Fibroblast of skin of abdomen (primary cell): ENCODE results near the gene OR4A15. TPM values are rescaled to one million over a fixed set of nuclear protein-coding genes. Genes with fewer than 3 reads are reported as not detected.

Source experiments
- DNase-seq: peaks from one replicate; pipeline ENCODE4 v3.0.0-alpha.2; 2013
- polyA plus RNA-seq, 2 experiments: library from polyadenylated mRNA; unstranded; fragments of 120-200 nt; gene quantifications; one replicate each; pipeline ENCODE4 v1.2.1, GENCODE V29; 2013; ENCODE audit not compliant: insufficient read length in 2 of 2

Gene OR4A15
- not detected for polyA plus RNA-seq (2013, experiment 1 of 2; ENCODE audit: insufficient read length)
- not detected for polyA plus RNA-seq (2013, experiment 2 of 2; ENCODE audit: insufficient read length)

DNA sequence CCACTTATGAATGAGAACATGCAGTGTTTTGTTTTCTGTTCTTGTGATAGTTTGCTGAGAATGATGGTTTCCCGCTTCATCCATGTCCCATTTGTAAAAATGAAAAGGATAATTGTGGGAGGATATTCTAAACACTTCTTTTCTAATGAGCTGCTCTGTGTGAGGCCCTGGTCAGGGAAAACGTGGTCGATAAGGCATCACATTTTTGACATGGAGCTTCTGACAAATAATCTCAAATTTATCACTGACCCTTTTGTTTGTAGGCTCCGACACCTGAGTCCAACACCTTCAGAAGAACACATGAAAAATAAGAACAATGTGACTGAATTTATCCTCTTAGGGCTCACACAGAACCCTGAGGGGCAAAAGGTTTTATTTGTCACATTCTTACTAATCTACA lies at the start of gene OR4A15:
Gene OR4A15, plus strand, starts transcription at position 301 of the 400 bp plus-strand sequence. Its CDS starts 0 bp downstream, at position 301.
- no peak for DNase-seq

DNA sequence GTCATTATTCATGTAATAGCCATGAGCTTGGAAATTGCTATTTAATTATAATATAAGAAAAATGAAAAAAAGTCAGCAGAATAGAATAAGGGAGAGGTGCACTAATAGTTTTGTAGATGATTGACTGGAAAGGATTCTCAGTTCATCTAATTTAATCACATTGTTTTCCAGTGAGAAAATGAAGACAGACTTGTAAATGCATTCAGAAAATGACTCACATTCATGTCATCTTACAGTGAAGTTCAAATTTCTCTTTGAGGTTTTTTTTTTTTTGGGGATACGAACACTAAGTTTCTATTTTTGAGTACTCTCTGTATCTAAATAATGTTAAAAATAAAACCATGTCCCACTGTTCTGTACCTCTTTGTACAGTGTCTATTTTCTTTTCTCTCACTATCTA lies 43.3 kb upstream of the OR4A15 start:
- no peak for DNase-seq

DNA sequence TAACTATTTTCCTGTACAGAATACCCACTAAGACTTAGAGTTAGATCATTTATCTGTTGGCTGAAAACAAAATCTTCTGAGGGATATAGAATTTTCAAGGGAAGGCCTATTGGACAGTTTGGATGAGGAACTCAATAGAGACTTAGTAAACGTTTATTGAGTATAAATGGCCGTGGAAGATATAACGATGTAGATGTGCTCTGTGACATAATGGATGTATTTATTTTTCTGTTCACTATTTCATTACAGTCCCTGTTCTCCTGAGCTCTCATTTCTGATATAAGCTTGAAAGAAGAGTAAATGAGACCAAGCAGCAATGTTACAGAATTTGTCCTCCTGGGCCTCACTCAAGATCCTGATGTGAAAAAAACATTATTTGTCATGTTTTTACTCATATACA lies 24.9 kb upstream of the OR4A15 start, which contains the start of gene OR4A16:
Gene OR4A16, plus strand, starts transcription at position 301 of the 400 bp plus-strand sequence. Its CDS starts 0 bp downstream, at position 301.
- DNase-seq: no peak

DNA sequence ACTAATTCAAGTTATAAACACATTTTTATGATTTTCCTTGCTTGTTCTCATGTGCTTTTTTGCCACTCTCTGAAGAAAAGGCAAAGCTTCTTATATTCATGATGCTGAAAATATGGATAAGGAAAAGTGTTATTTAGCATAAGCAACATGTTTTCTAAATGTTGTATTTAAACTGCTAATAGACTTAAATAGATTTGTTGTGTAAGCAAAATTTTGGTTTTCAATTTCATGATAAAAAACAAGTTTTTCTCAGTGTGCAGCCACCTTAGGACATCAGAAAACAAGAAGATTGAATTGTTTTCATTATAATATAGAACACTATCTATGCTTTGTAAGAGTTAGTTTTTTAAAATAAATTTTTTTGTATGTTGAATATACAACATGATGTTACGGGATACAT lies 22.5 kb upstream of the OR4A15 start:
- DNase-seq: no peak

DNA sequence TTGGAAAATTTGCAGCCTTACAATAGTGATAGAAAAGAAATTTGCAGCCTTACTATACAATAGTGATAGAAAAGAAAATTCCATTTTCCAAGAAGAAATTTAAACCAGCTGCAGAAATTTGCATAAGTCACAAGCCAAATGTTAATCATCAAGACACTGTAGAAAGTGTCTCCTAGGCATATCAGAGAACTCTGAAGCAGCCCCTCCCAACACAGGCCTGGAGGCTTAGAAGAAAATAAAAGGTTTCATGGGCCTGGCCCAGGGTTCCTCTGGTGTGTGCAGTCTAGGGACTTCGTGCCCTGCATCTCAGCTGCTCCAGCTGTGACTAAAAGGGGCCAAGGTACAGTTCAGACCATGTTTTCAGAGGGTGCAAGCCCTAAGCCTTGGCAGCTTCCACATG lies 18.7 kb upstream of the OR4A15 start:
- no peak for DNase-seq

DNA sequence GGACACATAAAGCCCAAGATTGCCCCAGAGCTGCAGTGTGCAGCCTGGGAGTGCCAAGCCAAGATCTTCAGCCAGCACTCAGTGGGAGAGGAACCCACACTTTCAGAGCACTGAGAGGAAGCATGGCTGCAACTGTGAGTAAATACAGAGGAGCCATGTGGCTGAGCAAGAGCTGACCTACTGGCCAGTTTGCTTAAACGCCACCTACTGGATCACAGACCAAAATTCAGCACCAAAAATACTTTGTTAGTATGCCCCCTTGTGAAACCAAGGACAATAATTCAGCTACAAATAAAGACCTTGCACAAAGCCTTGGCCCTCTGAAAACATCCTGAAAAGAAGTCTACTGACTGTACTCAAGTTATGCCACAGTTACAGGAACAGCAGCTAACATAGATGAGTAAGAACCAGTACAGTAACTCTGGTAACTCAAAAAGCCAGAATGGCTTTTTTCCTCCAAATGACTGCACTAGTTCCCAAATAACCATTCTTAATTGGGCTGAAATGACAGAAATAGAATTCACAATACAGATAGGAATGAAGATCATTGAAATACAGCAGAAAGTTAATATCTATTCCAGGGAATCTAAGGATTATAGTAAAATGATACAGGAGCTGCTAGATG lies 10.1 kb upstream of the OR4A15 start:
- no peak for DNase-seq

DNA sequence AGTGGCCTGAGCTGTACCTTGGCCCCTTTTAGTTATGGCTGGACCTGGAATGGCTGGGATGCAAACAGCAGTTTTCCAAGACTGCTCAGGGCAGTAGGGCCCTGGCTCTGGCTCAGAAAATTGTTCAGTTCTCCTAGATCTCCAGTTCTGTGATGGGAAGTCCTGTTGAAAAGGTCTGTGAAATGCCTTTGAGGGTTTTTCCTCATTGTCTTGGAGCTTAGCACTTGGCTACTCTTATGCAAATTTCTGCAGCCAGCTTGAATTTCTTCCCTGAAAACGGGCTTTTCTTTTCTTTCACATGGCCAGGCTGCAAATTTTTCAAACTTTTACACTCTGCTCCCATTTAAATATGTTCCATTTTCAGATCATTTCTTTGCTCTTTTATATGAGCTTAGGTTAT lies 33.2 kb downstream of the OR4A15 start:
- DNase-seq: no peak
